Coronary artery (tissue), 2 donors: ENCODE results near the gene GMDS.

ENCODE experiments used
- DNase-seq: peaks from one replicate; pipeline ENCODE4 v3.0.0-alpha.2; 2017; ENCODE audit warnings: low spot score
- H3K27ac ChIP-seq, 2 donors: fragments of 200-600 bp; sonication (generic); one replicate each; pipeline ENCODE4 v1.5.1; 2016 to 2019
- H3K4me3 ChIP-seq: fragments of 200-600 bp; sonication (generic); 2 replicates; pipeline ENCODE4 v1.5.1; 2016; ENCODE audit warnings: mild to moderate bottlenecking, moderate library complexity
- CTCF ChIP-seq: fragments of 200-600 bp; sonication (generic); IDR thresholded peaks from one replicate; pipeline ENCODE4 v1.5.1; 2019; ENCODE audit warnings: antibody characterized with exemption

The GMDS gene

GRCh38 chr6:1786455-1787453, 458.7 kb downstream of the GMDS start:
- H3K4me3 ChIP-seq = no peak overlapping the region
- DNase-seq = no peak
- TF ChIP-seq CTCF = no peak
- H3K27ac ChIP-seq = no peak overlapping the region

GRCh38 chr6:1784422-1784884, 461.0 kb downstream of the GMDS start:
- no peak overlapping the region for H3K4me3 ChIP-seq
- TF ChIP-seq CTCF = no peak
- H3K27ac ChIP-seq = no peak overlapping the region
- no peak for DNase-seq

- Histone ChIP-seq H3K4me3 (no peak overlapping the region), H3K27ac (no peak overlapping the region)
- no peak for TF ChIP-seq CTCF
- no peak for DNase-seq
Measured at GRCh38 chr6:1781817-1782184, 463.6 kb downstream of the GMDS start.

- Histone ChIP-seq H3K4me3 (no peak overlapping the region), H3K27ac (no peak overlapping the region)
- TF ChIP-seq CTCF = no peak
- no peak for DNase-seq
Measured at GRCh38 chr6:1781152-1781816, 464.1 kb downstream of the GMDS start.

- no peak for TF ChIP-seq CTCF
- DNase-seq = no peak
- H3K27ac ChIP-seq = no peak overlapping the region
- no peak overlapping the region for H3K4me3 ChIP-seq
Measured at GRCh38 chr6:1780251-1780867, 465.0 kb downstream of the GMDS start.

- DNase-seq = no peak
- no peak overlapping the region for H3K4me3 ChIP-seq
- TF ChIP-seq CTCF = no peak
- peak overlapping the region; percentile 70 to 85 for H3K27ac ChIP-seq
Measured at GRCh38 chr6:1778686-1779235, 466.6 kb downstream of the GMDS start.
